Thoracic aorta (tissue), 2 donors: ENCODE data around the gene APOE. TPM values are rescaled to one million over a fixed set of nuclear protein-coding genes. Genes with fewer than 3 reads are reported as not detected.
"Not testable (repeated sequence)": the region's sequence is repeated elsewhere in the genome, so short reads cannot be mapped to it uniquely, and the experiment has no call there.

Experiments used
- ATAC-seq: fragments of 150-250 bp; one replicate; pipeline ENCODE4 v1.8.0; 2017; ENCODE audit warnings: low read depth; ENCODE audit not compliant: insufficient number of reproducible peaks, low FRiP score
- DNase-seq: peaks from one replicate; pipeline ENCODE4 v3.0.0-alpha.2; 2020; ENCODE audit warnings: low spot score
- H3K27ac ChIP-seq, 2 donors: fragments of 200-600 bp; sonication (generic); 1 replicate in 1 of 2; 2 replicates in 1 of 2; pipeline ENCODE4 v1.5.1; 2016; ENCODE audit warnings: mild to moderate bottlenecking in 2 of 2, moderate library complexity in 2 of 2
- H3K27me3 ChIP-seq: fragments of 200-600 bp; sonication (generic); replicated peaks from 2 replicates; pipeline ENCODE4 v1.6.0; 2016; ENCODE audit warnings: mild to moderate bottlenecking; ENCODE audit not compliant: insufficient read depth
- H3K36me3 ChIP-seq: fragments of 200-600 bp; sonication (generic); one replicate; pipeline ENCODE4 v1.5.1; 2016
- H3K4me1 ChIP-seq, 2 donors: fragments of 200-600 bp; sonication (generic); 1 replicate in 1 of 2; 2 replicates in 1 of 2; pipeline versions ENCODE4 v1.5.1 to v1.6.0; 2016; ENCODE audit warnings: low read depth in 2 of 2, mild to moderate bottlenecking in 1 of 2; ENCODE audit not compliant: control insufficient read depth in 1 of 2
- H3K4me3 ChIP-seq: fragments of 200-600 bp; sonication (generic); 2 replicates; pipeline ENCODE4 v1.5.1; 2016; ENCODE audit warnings: mild to moderate bottlenecking
- H3K9me3 ChIP-seq: fragments of 200-600 bp; sonication (generic); 2 replicates; pipeline ENCODE4 v1.5.1; 2016
- total RNA-seq, 2 donors: library from RNA; depleted of rRNA; stranded (reverse); fragments of >200 nt; gene quantifications; one replicate each; pipeline versions ENCODE4 v1.1.0 to v1.2.3, GENCODE V29; 2016
- TF ChIP-seq, protein P1 (sequence below): fragments of 200-600 bp; sonication (generic); IDR thresholded peaks from one replicate; pipeline ENCODE4 v1.5.1; 2019; ENCODE audit warnings: antibody characterized with exemption

APOE gene
- total RNA-seq, 2 donors from 2014 or later = 111 to 333 TPM

DNA sequence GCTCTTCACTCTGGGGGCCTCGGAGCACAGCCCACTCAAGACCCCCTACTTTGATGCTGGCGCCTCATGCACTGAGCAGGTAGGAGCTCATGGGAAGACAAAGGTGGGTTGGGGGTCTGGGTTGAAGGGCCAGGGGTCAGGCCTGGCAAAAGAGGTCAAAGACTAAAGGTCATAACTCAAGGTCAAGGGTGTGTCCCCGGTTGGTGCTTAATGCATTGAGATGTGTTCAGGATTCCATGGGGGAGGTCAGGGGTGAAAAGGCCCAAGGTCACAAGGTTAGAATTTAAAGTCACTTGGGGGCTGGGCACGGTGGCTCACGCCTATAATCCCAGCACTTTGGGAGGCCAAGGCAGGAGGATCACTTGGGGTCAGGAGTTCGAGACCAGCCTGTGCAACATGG lies 19.5 kb upstream of the APOE start:
- TF ChIP-seq, protein P1, sequence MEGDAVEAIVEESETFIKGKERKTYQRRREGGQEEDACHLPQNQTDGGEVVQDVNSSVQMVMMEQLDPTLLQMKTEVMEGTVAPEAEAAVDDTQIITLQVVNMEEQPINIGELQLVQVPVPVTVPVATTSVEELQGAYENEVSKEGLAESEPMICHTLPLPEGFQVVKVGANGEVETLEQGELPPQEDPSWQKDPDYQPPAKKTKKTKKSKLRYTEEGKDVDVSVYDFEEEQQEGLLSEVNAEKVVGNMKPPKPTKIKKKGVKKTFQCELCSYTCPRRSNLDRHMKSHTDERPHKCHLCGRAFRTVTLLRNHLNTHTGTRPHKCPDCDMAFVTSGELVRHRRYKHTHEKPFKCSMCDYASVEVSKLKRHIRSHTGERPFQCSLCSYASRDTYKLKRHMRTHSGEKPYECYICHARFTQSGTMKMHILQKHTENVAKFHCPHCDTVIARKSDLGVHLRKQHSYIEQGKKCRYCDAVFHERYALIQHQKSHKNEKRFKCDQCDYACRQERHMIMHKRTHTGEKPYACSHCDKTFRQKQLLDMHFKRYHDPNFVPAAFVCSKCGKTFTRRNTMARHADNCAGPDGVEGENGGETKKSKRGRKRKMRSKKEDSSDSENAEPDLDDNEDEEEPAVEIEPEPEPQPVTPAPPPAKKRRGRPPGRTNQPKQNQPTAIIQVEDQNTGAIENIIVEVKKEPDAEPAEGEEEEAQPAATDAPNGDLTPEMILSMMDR = no peak
- H3K9me3 ChIP-seq = no peaks in the 10 kb centered on the region
- DNase-seq (no peak), ATAC-seq (no peak)
- no peaks in the 10 kb centered on the region for H3K27me3 ChIP-seq
- H3K27ac ChIP-seq = no peak overlapping the region
- H3K36me3 ChIP-seq = peaks cover 24% of the 10 kb centered on the region
- no peak overlapping the region for H3K4me3 ChIP-seq
- peaks cover 11 to 23% of the 10 kb centered on the region in 2 donors for H3K4me1 ChIP-seq

DNA sequence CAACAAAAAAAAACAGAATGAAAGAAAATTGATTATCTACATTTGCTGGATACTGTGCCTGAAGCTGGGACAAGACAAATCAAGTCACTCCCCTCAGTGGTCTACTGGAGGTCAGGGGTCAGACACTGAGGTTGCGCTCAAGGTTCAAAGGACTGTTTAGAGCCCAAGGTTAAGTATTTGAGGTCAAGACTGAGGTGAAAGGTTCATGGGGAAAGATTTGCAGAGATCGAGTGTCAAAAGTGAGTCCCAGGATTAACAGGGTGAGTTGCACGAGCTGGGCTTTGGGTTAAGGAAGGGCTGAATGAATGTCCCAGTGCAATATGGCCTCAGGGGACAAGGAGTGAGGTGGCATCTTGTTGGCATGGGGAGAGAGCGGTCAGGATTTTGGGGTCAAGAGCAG lies 17.9 kb upstream of the APOE start:
- H3K4me1 ChIP-seq = peaks cover 21 to 35% of the 10 kb centered on the region in 2 donors
- no peak for ATAC-seq
- no peak overlapping the region for H3K4me3 ChIP-seq
- peaks cover 24% of the 10 kb centered on the region for H3K36me3 ChIP-seq
- H3K27me3 ChIP-seq = no peaks in the 10 kb centered on the region
- H3K9me3 ChIP-seq = no peaks in the 10 kb centered on the region
- H3K27ac ChIP-seq = no peak overlapping the region
- TF ChIP-seq, protein P1 = no peak
- DNase-seq = no peak

DNA sequence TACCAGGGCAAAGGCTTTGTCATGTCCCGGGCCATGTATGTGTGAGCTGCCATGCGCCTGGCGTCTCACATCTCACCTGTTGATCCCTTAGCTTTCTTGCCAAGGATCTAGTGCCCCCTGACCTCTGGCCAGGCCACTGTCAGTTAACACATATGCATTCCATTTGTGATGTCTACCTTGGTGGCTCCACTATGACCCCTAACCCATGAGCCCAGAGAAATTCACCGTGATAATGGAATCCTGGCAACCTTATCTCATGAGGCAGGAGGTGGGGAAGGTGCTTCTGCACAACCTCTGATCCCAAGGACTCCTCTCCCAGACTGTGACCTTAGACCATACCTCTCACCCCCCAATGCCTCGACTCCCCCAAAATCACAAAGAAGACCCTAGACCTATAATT lies 17.3 kb upstream of the APOE start:
- Histone ChIP-seq H3K4me1 (peaks cover 21 to 35% of the 10 kb centered on the region in 2 donors), H3K36me3 (peaks cover 29% of the 10 kb centered on the region)
- ATAC-seq, DNase-seq, H3K9me3 ChIP-seq, H3K27me3 ChIP-seq, H3K27ac ChIP-seq, H3K4me3 ChIP-seq: not testable (repeated sequence)

DNA sequence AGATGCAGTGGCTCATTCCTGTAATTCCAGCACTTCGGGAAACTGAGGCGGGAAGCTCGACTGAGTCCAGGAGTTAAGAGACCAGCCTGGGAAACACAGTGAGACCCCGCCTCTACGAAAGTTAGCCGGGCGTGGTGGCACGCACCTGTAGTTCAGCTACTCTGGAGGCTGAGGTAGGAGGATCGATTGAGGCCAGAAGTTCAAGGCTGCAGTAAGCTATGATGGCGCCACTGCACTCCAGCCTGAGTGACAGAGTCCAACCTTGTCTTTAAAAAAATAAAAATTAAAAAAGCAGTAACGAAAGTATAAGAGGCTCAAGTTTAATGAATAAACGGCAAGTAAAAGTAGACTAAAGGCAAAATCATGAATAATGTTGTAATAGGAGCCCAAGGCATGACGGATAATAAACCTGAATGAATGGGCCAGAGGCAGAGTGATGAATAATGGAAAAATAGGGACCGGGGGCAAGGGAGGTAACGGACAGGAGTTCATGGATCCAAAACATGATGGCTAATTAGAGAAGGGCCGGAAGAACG lies 15.7 kb upstream of the APOE start:
- DNase-seq = no peak
- TF ChIP-seq, protein P1 = no peak

DNA sequence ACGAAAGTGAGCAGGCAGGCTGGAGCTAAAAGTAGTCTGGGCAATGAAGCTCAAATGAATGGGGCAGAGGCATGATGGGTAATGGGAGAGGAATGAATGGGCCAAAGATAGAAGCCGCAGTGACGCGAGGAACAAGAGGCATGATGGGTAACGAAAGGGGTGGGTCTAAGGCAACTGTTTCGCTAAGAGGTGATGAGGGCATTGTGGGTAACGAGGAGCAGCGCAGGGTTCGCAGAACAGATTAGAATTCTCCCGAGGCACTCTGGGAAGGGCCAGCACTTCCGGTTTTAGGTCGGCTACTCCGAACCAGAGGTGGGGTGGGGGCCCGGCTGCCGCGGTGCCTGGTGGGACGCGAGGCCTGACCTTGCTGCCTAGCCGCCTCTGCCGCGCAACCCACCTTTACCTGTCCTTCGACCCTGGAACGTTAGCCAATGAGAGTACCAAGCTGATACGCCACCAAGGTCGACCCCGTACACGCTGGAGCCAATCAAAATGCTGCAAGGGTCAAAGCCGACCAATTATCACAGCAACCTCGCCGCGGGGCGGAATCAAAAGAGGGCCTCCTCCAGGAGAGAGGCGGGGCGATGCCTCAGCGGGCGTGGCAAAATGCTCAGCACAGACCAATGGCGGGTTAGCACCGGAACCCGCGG lies 15.1 kb upstream of the APOE start:
- peak; percentile 86 for DNase-seq

More for the DNA sequence above, 15.7 kb upstream of the APOE start:
- ATAC-seq = no peak
- peak overlapping the region; percentile 88 to 97 for H3K27ac ChIP-seq
- peak overlapping the region; percentile 86 for H3K4me3 ChIP-seq
- H3K4me1 ChIP-seq = peaks cover 17 to 23% of the 10 kb centered on the region in 2 donors
- no peaks in the 10 kb centered on the region for H3K27me3 ChIP-seq
- H3K36me3 ChIP-seq = peaks cover 34% of the 10 kb centered on the region
- no peaks in the 10 kb centered on the region for H3K9me3 ChIP-seq

More for the DNA sequence above, 15.1 kb upstream of the APOE start:
- peak overlapping the region; percentile 88 to 97 for H3K27ac ChIP-seq
- no peaks in the 10 kb centered on the region for H3K9me3 ChIP-seq
- peaks cover 17 to 23% of the 10 kb centered on the region in 2 donors for H3K4me1 ChIP-seq
- TF ChIP-seq, protein P1 = no peak
- H3K4me3 ChIP-seq = peak overlapping the region; percentile 86
- peak; percentile 91 for ATAC-seq
- H3K27me3 ChIP-seq = no peaks in the 10 kb centered on the region
- H3K36me3 ChIP-seq = peaks cover 38% of the 10 kb centered on the region
